SK-N-SH treated with all-trans-retinoic acid at 6 μM for 48 hours (cell line): ENCODE results near the gene VILL.

Experiments
- ATAC-seq: fragments of 200-7000 bp; cut with Tn5 transposase; 3 replicates; pipeline ENCODE4 v1.9.1; 2020; ENCODE audit warnings: mild to moderate bottlenecking, moderate library complexity
- ARNTL ChIP-seq: fragments of 450-650 bp; formaldehyde crosslinking; IDR thresholded peaks from 2 replicates; pipeline ENCODE4 v1.5.0; 2020; ENCODE audit warnings: low read depth, mild to moderate bottlenecking, moderate library complexity, borderline replicate concordance
- BACH2 ChIP-seq: fragments of 250-450 bp; sonication (Bioruptor Pico); IDR thresholded peaks from 2 replicates; pipeline ENCODE4 v1.9.0; 2021; ENCODE audit warnings: mild to moderate bottlenecking, borderline replicate concordance
- CREB5 ChIP-seq: fragments of 250-450 bp; sonication (Bioruptor Pico); IDR thresholded peaks from 2 replicates; pipeline ENCODE4 v1.5.1; 2020; ENCODE audit warnings: low read depth, mild to moderate bottlenecking, moderate library complexity
- CSDC2 ChIP-seq: fragments of 250-450 bp; sonication (Bioruptor Pico); IDR thresholded peaks from 2 replicates; pipeline ENCODE4 v1.5.0; 2020; ENCODE audit warnings: mild to moderate bottlenecking, moderate library complexity
- CSRNP3 ChIP-seq: fragments of 250-450 bp; sonication (Bioruptor Pico); IDR thresholded peaks from 2 replicates; pipeline ENCODE4 v1.5.1; 2021; ENCODE audit warnings: mild to moderate bottlenecking, moderate library complexity
- ESRRG ChIP-seq: fragments of 250-450 bp; sonication (Bioruptor Pico); IDR thresholded peaks from 2 replicates; pipeline ENCODE4 v1.6.1; 2021; ENCODE audit warnings: mild to moderate bottlenecking
- GLIS3 ChIP-seq: fragments of 250-450 bp; sonication (Bioruptor Pico); IDR thresholded peaks from 2 replicates; pipeline ENCODE4 v1.5.0; 2020; ENCODE audit warnings: mild to moderate bottlenecking, moderate library complexity
- ISL1 ChIP-seq: fragments of 250-450 bp; sonication (Bioruptor Pico); IDR thresholded peaks from 2 replicates; pipeline ENCODE4 v2.1.2; 2022; ENCODE audit warnings: mild to moderate bottlenecking, moderate library complexity
- PATZ1 ChIP-seq: fragments of 250-450 bp; sonication (Bioruptor Pico); IDR thresholded peaks from 2 replicates; pipeline ENCODE4 v1.8.0; 2020; ENCODE audit warnings: mild to moderate bottlenecking, moderate library complexity, borderline replicate concordance
- POU6F1 ChIP-seq: fragments of 250-450 bp; sonication (Bioruptor Pico); IDR thresholded peaks from 2 replicates; pipeline ENCODE4 v1.8.0; 2021; ENCODE audit warnings: low read depth, mild to moderate bottlenecking, moderate library complexity, borderline replicate concordance
- PPARA ChIP-seq: fragments of 250-450 bp; sonication (Bioruptor Pico); IDR thresholded peaks from 2 replicates; pipeline ENCODE4 v1.5.0; 2020; ENCODE audit warnings: mild to moderate bottlenecking, borderline replicate concordance
- RARB ChIP-seq: fragments of 250-450 bp; sonication (Bioruptor Pico); IDR thresholded peaks from 2 replicates; pipeline ENCODE4 v1.8.0; 2021; ENCODE audit warnings: mild to moderate bottlenecking, moderate library complexity
- SNAI2 ChIP-seq: fragments of 250-450 bp; sonication (Bioruptor Pico); IDR thresholded peaks from 2 replicates; pipeline ENCODE4 v1.5.0; 2020; ENCODE audit warnings: mild to moderate bottlenecking, moderate library complexity
- TCF4 ChIP-seq: fragments of 250-450 bp; sonication (Bioruptor Pico); IDR thresholded peaks from 2 replicates; pipeline ENCODE4 v1.8.0; 2021; ENCODE audit warnings: mild to moderate bottlenecking, moderate library complexity, borderline replicate concordance
- ZC3H10 ChIP-seq: fragments of 250-450 bp; sonication (Bioruptor Pico); IDR thresholded peaks from 2 replicates; pipeline ENCODE4 v1.5.1; 2021; ENCODE audit warnings: mild to moderate bottlenecking, moderate library complexity
- ZFP3 ChIP-seq: fragments of 250-450 bp; sonication (Bioruptor Pico); IDR thresholded peaks from 2 replicates; pipeline ENCODE4 v1.5.0; 2020; ENCODE audit warnings: mild to moderate bottlenecking, moderate library complexity
- ZFP30 ChIP-seq: fragments of 450-650 bp; formaldehyde crosslinking; IDR thresholded peaks from 2 replicates; pipeline ENCODE4 v1.5.0; 2022; ENCODE audit warnings: mild to moderate bottlenecking, moderate library complexity
- ZNF565 ChIP-seq: fragments of 450-650 bp; formaldehyde crosslinking; conservative IDR thresholded peaks from 2 replicates; pipeline ENCODE4 v1.5.0; 2020; ENCODE audit warnings: low read depth, mild to moderate bottlenecking, moderate library complexity
- ZNF8 ChIP-seq: fragments of 450-650 bp; formaldehyde crosslinking; IDR thresholded peaks from 2 replicates; pipeline ENCODE4 v1.5.0; 2020; ENCODE audit warnings: mild to moderate bottlenecking, moderate library complexity

VILL gene

GRCh38 chr3:37953707-37954394, 36.7 kb upstream of the VILL start:
- TF ChIP-seq ESRRG (no peak), ISL1 (CRISPR knock-in tag) (0 out of 2 replicates have a peak, but pooled peaks have one; percentile 12)
- no peak for ATAC-seq

GRCh38 chr3:37954881-37955280, 35.7 kb upstream of the VILL start:
- TF ChIP-seq PATZ1 (CRISPR knock-in tag), result no peak
- no peak for TF ChIP-seq SNAI2 (CRISPR knock-in tag)
- TF ChIP-seq PPARA (CRISPR knock-in tag), result no peak
- TF ChIP-seq ZFP30 (CRISPR knock-in tag), result no peak
- no peak for TF ChIP-seq TCF4 (CRISPR knock-in tag)
- no peak for TF ChIP-seq GLIS3 (CRISPR knock-in tag)
- no peak for TF ChIP-seq ISL1 (CRISPR knock-in tag)
- TF ChIP-seq BACH2 (CRISPR knock-in tag), result no peak
- no peak for TF ChIP-seq RARB
- no peak for TF ChIP-seq POU6F1
- TF ChIP-seq ARNTL (CRISPR knock-in tag), result no peak
- no peak for TF ChIP-seq ZC3H10 (CRISPR knock-in tag)
- no peak for TF ChIP-seq ZNF8 (CRISPR knock-in tag)
- no peak for TF ChIP-seq CSRNP3
- TF ChIP-seq ZNF565 (CRISPR knock-in tag), result no peak
- TF ChIP-seq ZFP3 (CRISPR knock-in tag), result no peak
- no peak for TF ChIP-seq CREB5 (CRISPR knock-in tag)
- no peak for ATAC-seq

GRCh38 chr3:37955918-37956707, 34.5 kb upstream of the VILL start:
- ATAC-seq, result no peak
- no peak for TF ChIP-seq ISL1 (CRISPR knock-in tag)

GRCh38 chr3:37956723-37957538, 33.7 kb upstream of the VILL start:
- no peak for TF ChIP-seq CSDC2 (CRISPR knock-in tag)
- TF ChIP-seq ZNF565 (CRISPR knock-in tag), result no peak
- no peak for TF ChIP-seq TCF4 (CRISPR knock-in tag)
- TF ChIP-seq ZFP30 (CRISPR knock-in tag), result no peak
- TF ChIP-seq, all 23 proteins: peak for 0
- no peak for ATAC-seq
